ENCODE measurements around the gene EPB41L4A.
"Not testable (repeated sequence)": the region's sequence is repeated elsewhere in the genome, so short reads cannot be mapped to it uniquely, and the experiment has no call there.

Gene EPB41L4A

DNA sequence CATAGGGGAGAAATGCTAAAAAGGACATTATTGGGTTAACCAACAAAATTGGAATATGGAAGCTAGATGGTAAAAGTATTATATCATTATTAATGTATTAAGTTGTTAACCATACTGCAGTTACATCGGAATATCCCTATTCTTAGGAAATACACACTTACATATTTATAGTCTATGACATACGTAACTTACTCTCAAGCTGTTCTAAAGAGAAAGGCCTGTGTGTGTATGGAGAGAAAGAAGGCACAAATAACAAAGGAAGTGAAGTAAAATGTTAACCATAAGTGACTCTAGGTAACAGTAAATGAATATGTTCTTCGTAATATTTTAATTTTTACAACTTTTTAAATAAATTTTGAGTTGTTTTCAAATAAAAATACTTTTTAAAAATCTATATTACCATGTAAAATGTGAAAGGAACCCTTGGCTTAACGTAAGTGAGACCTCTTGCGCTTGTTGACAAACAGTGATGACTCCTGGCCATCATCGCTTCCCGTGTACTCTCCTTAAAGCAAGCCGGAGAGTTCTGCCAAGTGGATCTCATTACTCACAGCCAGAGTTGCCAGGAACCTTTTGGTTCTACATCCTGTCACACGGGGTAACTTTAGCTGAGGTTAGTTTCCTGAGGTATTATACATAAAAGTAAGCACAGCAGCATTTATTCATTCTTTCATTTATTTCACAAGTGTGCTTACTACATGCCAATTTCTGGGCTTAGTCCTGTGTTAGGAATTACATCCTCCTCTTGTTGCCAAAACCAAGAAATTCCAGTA, 165.4 kb downstream of the EPB41L4A start:
- peak; percentile 15 for DNase-seq (ENCODE audit: low spot score)

DNA sequence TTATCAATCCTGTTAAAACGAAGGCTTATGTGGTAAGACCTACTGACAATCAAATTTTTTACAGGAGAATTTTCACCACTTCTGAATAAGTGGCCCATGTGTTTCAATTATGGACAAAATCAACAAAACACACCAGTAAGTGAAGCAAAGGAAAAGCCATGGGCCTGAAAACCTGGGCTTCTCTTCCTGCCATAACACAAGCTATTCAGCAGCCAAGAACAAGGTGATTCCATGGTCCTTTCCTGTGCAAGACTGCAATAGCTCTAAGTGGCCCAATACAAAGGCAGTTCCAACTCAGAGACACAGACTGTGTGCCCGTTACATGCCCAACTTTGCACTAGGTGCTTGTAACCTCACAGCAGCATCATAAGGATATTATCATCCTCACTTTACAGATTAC, 168.5 kb downstream of the EPB41L4A start:
- DNase-seq (ENCODE audit: low spot score), result no peak

GRCh38 chr5:112248623-112249022, 170.5 kb downstream of the EPB41L4A start:
- DNase-seq (ENCODE audit: low spot score), result no peak

DNA sequence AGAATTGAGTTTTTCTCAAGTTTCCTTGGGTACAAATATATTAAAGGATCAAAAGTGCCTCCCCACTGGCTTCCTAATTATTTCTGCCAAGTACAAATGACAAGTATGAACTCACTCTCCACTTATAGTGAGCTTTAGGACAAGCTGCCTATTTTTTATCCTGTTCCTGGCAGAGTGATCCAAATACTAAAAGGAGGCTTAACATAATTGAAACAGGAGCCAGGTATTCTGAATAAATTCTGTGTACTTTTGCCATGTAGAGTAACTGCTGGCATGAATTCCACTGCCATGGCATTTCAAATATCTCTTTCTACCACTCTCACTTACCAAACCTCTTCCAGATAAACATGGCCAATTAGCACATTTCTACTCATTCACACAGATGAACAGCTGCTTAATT, 171.1 kb downstream of the EPB41L4A start:
- DNase-seq (ENCODE audit: low spot score), result no peak

- DNase-seq (ENCODE audit: low spot score), result no peak
Measured at GRCh38 chr5:112245656-112246055, 173.4 kb downstream of the EPB41L4A start.

GRCh38 chr5:112239996-112240395, 179.1 kb downstream of the EPB41L4A start:
- DNase-seq (ENCODE audit: low spot score), result no peak

- DNase-seq (ENCODE audit: low spot score), result no peak
Measured at GRCh38 chr5:112238473-112238872, 180.6 kb downstream of the EPB41L4A start.

DNA sequence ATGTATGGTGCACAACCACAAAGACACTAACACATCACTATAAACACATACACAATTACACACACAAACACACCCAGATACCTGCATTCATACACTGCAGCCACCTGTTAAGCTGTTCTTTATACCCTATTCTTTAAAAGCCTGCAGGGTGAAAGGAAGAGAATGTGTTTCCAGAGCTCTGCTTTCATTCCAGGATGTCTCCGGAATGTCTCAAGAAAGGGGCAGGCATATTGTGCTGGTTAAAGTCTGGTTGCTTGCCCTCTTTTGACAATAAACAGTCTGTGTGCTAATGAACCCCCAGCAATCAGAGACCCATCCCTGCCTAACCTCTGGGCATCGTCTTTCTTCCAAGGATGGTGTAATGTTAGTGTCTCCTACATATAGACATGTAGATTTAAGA, 181.6 kb downstream of the EPB41L4A start:
- DNase-seq (ENCODE audit: low spot score), result no peak

DNA sequence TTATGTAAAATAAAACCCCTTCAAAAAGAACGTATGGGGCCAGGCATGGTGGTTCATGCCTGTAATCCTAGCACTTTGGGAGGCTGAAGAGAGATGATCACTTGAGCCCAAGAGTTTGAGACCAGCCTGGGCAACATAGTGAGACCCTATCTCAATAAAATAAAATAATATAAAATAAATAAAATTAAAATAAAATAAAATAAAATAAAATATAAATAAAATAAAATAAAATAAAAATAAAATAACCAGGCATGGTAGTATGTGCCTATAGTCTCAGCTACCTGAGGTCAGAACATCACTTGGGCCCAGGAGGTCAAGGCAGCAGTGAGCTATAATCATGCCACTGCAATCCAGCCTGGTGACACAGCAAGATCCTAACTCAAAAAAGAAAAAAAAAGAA, 185.1 kb downstream of the EPB41L4A start:
- no peak for DNase-seq (ENCODE audit: low spot score)

DNA sequence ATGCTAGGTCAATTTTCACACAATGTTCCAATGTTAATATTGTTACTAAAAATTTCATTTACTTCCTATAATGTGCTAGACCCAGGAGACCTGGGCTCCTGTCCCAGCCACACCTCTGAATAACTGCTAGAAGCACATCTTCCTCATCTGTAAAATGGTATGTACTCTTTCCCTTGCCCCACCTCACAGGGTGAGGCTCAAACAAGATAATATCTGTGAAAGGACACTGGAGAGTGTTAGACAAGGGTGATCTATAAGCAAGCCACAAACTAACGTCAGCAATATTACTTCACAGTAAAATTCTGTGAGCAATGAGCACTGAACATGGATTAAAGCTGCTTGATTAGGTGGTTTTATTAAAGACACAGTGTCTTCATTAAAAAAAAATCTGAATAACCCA, 186.4 kb downstream of the EPB41L4A start:
- no peak for DNase-seq (ENCODE audit: low spot score)

- DNase-seq (ENCODE audit: low spot score), result no peak
Measured at GRCh38 chr5:112230606-112231005, 188.5 kb downstream of the EPB41L4A start.

DNA sequence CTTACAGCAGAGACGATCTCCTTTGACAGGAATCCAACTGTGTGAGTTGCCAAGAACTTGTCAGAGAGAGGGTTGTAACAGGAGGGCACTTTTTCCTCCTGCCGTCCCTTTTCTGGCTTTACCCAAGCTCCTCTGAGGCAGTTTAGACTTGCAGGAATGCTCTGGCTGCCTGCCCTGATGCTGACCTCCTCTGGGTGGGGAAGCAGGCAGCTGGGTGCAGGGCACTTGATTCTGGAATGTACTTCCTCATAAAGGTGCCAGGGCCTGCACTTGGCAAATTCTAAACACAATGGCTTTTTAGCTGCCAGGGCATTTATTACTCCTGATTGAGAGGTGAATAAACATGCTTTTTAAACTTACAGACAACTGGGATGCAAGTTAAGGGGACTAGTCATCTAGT, 190.4 kb downstream of the EPB41L4A start:
- peak; percentile 47 for DNase-seq (ENCODE audit: low spot score)

DNA sequence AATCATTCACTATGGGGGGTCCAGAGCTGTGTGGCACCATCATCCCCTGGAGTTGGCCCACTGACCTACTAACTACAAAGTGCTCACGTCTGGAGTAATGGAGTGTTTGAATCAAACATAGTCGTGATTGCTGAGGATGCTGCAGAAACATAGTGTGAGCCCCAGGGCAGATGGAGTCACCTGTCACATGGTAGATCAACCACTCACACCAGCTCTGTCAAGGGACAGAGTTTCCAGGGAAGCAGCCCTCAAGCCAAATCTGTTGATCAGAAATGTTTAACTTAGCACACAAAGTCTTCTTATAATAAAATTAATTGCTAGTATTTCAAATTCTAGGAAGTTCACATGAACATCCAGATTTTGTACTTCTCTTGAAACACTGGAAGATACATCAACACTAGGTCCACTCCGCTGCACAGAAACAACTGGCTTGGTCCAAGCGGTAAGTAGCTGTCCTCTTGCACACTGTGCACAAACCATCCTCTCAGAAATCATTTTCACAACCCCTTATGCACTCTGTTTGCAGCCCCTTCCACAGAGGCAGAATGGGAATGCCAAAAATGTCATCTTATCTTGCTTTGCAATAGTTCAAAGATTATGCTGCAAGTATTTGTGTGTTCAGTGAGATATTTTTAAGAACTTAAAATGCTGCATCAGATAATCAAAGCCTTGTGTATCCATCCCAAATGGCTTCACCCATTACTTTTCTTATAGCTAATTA, 191.0 kb downstream of the EPB41L4A start:
- no peak for DNase-seq (ENCODE audit: low spot score)

- no peak for DNase-seq (ENCODE audit: low spot score)
Measured at GRCh38 chr5:112226215-112226614, 192.9 kb downstream of the EPB41L4A start.

DNA sequence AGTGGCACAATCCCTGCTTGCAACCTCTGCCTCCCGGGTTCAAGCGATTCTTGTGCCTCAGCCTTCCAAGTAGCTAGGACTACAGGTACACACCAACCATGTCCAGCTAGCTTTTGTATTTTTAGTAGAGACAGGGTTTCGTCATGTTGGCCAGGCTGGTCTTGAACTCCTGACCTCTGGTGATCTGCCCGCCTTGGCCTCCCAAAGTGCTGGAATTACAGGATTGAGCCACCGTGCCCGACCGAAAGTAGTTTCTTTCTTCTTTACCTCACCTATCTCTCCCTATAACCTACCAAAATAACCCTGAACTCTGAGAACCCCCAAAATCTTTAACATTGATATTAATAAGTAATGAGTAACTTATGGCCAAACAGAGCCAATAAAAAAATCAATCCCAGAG, 196.1 kb downstream of the EPB41L4A start:
- not testable (repeated sequence) for DNase-seq (ENCODE audit: low spot score)

DNA sequence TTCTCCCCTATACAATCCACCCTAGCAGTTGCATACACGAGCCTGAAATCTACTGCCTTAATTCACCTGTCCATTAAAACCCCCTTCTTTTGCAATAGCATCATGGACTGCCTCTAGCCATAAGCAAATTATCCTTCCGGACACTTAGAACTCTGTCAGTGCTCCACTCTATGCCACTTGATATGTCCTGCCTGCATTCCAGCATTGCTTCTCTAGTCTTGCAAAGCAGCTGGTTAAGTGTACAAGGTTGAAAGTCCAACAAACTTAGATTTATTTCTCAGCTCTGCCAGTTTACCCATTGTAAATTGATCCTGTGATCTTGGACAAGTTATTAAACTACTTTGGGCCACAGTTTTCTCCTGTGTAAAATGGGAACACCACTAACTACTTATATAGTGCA, 197.9 kb downstream of the EPB41L4A start:
- DNase-seq (ENCODE audit: low spot score), result no peak

DNA sequence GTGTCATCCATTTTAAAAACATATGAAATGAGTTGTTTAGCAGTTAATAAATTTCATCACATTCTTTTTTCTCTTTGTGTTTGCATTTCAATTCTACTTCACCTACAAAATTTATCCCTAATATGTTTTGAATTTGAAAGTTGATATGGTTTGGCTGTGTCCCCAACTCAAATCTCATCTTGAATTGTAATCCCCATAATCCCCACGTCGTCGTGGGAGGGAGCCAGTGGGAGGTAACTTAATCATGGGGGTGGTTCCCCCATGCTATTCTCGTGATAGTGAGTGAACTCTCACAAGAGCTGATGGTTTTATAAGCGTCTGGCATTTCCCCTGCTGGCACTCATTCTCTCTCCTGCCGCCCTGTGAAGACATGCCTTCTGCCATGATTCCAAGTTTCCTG, 200.1 kb downstream of the EPB41L4A start:
- no peak for DNase-seq (ENCODE audit: low spot score)

DNA sequence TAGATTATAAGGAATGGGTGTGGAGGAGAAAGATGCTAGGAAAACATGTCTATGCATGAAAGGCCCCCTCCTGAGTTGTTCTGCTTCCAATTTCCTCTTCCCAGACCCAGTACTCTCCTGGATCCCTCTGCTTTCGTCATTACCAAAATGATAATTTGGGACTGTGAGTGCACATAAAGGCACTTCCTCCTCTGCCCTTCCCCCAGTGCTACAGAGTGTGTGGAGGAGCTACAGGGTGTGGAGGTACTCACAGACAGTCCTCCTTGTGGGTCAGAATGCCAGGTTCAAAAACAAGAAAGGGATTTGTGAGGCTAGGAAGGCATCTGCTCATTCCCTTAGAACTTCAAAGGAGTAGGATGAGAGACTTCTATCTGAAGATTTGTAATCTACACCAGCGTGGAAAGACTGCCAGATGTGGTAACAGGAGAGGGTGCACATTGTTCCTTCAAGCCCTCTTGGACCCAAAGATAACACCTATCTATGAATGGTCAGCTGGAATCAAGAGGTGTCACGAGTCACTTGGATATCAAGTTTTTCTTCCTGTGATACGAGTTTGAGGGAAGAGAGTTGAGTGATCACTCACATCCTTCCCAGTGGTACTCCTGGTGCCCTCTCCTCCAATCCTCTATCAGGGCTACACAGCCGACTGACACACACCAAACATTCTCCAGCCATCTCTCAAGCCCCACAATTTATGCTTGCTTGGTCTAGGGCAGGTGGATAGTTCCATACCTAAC, 201.1 kb downstream of the EPB41L4A start:
- no peak for DNase-seq (ENCODE audit: low spot score)

DNA sequence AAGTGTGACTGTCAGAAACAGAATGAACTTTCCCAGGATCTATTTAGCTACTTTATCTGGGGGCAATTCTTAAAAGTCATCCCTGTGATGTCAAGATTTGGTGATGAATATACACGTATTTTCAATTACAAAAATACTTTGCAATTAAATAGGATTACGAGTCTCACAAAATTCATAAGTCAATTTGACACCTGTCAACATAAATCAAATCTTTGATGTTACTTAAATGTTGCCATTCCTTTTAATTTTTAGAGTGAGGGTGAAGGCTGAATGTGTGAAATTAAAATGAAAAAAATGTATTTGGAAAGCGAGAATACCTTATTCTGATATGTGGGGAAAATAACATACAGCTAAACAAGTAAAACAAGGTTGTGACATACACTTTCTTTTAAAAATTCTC, 202.9 kb downstream of the EPB41L4A start:
- DNase-seq (ENCODE audit: low spot score), result no peak

GRCh38 chr5:112210430-112211005, 208.6 kb downstream of the EPB41L4A start:
- DNase-seq (ENCODE audit: low spot score), result peak; percentile 23

GRCh38 chr5:112208699-112209615, 210.1 kb downstream of the EPB41L4A start:
- no peak for DNase-seq (ENCODE audit: low spot score)
